Measurements from ENCODE around the gene TSHZ2.
"Not testable (repeated sequence)": the region's sequence is repeated elsewhere in the genome, so short reads cannot be mapped to it uniquely, and the experiment has no call there.

The TSHZ2 gene

DNA sequence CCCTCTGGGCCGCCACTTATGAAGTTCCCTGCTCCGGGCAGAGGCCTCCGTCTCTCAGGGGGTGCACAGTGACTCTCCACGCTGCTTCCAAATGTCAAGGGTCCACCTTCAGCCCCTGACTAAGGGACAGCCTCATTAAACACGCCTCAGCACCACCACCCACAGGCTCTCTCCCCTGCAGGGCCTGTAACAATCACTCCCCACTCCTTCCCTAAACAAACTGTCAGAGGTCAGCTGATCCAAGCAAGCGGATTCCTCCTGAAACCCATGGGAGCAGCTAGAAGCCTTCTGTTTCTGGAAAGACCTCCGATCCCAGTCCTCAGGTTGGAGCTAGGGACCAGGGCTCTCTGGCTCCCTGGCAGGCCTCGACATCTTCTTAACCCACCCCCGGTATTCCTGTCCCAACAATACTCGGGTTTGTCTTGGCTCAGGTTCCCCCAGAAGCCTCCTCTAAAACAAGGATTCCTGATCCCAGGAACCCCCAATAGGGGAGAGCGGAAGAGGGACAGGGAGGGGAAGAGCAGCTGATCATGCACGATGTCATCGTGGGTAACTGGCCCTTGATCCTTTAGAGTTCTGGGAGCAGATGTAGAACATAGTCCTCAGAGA is 440.5 kb downstream of the TSHZ2 start:
- H3K27ac ChIP-seq: no peak overlapping the region
- H3K4me3 ChIP-seq (IDR thresholded peaks at IDR 0.05; ENCODE audit: insufficient read depth, low read depth, low read length): no peak overlapping the region
- peak overlapping the region; percentile 50 for H3K4me2 ChIP-seq
- H4K20me1 ChIP-seq (ENCODE audit: insufficient read depth): no peaks in the 10 kb centered on the region
- H3K4me1 ChIP-seq (ENCODE audit: low read depth, poor library complexity, severe bottlenecking): peaks cover 12% of the 10 kb centered on the region
- TF ChIP-seq, protein P1, sequence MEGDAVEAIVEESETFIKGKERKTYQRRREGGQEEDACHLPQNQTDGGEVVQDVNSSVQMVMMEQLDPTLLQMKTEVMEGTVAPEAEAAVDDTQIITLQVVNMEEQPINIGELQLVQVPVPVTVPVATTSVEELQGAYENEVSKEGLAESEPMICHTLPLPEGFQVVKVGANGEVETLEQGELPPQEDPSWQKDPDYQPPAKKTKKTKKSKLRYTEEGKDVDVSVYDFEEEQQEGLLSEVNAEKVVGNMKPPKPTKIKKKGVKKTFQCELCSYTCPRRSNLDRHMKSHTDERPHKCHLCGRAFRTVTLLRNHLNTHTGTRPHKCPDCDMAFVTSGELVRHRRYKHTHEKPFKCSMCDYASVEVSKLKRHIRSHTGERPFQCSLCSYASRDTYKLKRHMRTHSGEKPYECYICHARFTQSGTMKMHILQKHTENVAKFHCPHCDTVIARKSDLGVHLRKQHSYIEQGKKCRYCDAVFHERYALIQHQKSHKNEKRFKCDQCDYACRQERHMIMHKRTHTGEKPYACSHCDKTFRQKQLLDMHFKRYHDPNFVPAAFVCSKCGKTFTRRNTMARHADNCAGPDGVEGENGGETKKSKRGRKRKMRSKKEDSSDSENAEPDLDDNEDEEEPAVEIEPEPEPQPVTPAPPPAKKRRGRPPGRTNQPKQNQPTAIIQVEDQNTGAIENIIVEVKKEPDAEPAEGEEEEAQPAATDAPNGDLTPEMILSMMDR (conservative IDR thresholded peaks at IDR 0.05; ENCODE audit: low read depth, low read length): no peak
- H3K9ac ChIP-seq: no peak overlapping the region
- no peaks in the 10 kb centered on the region for H3K36me3 ChIP-seq (ENCODE audit: insufficient read depth)
- H3K79me2 ChIP-seq (ENCODE audit: insufficient read depth, low read depth): no peaks in the 10 kb centered on the region
- H2AFZ ChIP-seq (ENCODE audit: low read depth): no peak overlapping the region; the same call in 1 of the 2 replicates
- H3K27me3 ChIP-seq (ENCODE audit: insufficient read depth, low read depth): no peaks in the 10 kb centered on the region

GRCh38 chr20:53413186-53413631 is 441.1 kb downstream of the TSHZ2 start:
- H3K4me1 ChIP-seq (ENCODE audit: low read depth, poor library complexity, severe bottlenecking): peaks cover 12% of the 10 kb centered on the region
- no peak overlapping the region for H3K9ac ChIP-seq
- no peaks in the 10 kb centered on the region for H3K79me2 ChIP-seq (ENCODE audit: insufficient read depth, low read depth)
- peak overlapping the region; percentile 50 for H3K4me2 ChIP-seq
- H3K27me3 ChIP-seq (ENCODE audit: insufficient read depth, low read depth): no peaks in the 10 kb centered on the region
- H3K36me3 ChIP-seq (ENCODE audit: insufficient read depth): no peaks in the 10 kb centered on the region
- H3K4me3 ChIP-seq (IDR thresholded peaks at IDR 0.05; ENCODE audit: insufficient read depth, low read depth, low read length): no peak overlapping the region
- no peaks in the 10 kb centered on the region for H4K20me1 ChIP-seq (ENCODE audit: insufficient read depth)
- H3K27ac ChIP-seq: no peak overlapping the region
- H2AFZ ChIP-seq (ENCODE audit: low read depth): no peak overlapping the region; the same call in 1 of the 2 replicates
- TF ChIP-seq, protein P1 (conservative IDR thresholded peaks at IDR 0.05; ENCODE audit: low read depth, low read length): peak; percentile 75

GRCh38 chr20:53413845-53414244 is 441.7 kb downstream of the TSHZ2 start:
- H3K4me1 ChIP-seq (ENCODE audit: low read depth, poor library complexity, severe bottlenecking): peaks cover 12% of the 10 kb centered on the region
- not testable (repeated sequence) for H3K27ac ChIP-seq; H3K27me3 ChIP-seq (ENCODE audit: insufficient read depth, low read depth); H3K36me3 ChIP-seq (ENCODE audit: insufficient read depth); H2AFZ ChIP-seq (ENCODE audit: low read depth); H3K9ac ChIP-seq; H3K4me3 ChIP-seq (IDR thresholded peaks at IDR 0.05; ENCODE audit: insufficient read depth, low read depth, low read length); H3K4me2 ChIP-seq; H4K20me1 ChIP-seq (ENCODE audit: insufficient read depth); H3K79me2 ChIP-seq (ENCODE audit: insufficient read depth, low read depth)

GRCh38 chr20:53419693-53420460 is 447.7 kb downstream of the TSHZ2 start:
- H3K4me1 ChIP-seq (ENCODE audit: low read depth, poor library complexity, severe bottlenecking): no peaks in the 10 kb centered on the region

More at GRCh38 chr20:53419693-53420460, 447.7 kb downstream of the TSHZ2 start:
- no peak overlapping the region for H3K4me2 ChIP-seq
- H3K36me3 ChIP-seq (ENCODE audit: insufficient read depth): no peaks in the 10 kb centered on the region
- TF ChIP-seq, protein P1 (conservative IDR thresholded peaks at IDR 0.05; ENCODE audit: low read depth, low read length): no peak
- no peak overlapping the region for H3K27ac ChIP-seq
- H3K27me3 ChIP-seq (ENCODE audit: insufficient read depth, low read depth): no peaks in the 10 kb centered on the region
- H3K79me2 ChIP-seq (ENCODE audit: insufficient read depth, low read depth): no peaks in the 10 kb centered on the region
- no peak overlapping the region for H3K9ac ChIP-seq
- H4K20me1 ChIP-seq (ENCODE audit: insufficient read depth): no peaks in the 10 kb centered on the region
- H3K4me3 ChIP-seq (IDR thresholded peaks at IDR 0.05; ENCODE audit: insufficient read depth, low read depth, low read length): no peak overlapping the region
- no peak overlapping the region for H2AFZ ChIP-seq (ENCODE audit: low read depth)
